Measurements from ENCODE around the gene NOP10. TPM values are rescaled to one million over a fixed set of nuclear protein-coding genes. Genes with fewer than 3 reads are reported as not detected.

NOP10 gene
- total RNA-seq, 1 experiment from 2014 or later = 208 TPM

GRCh38 chr15:34370643-34371042 is 27.7 kb upstream of the NOP10 start:
- H3K36me3 ChIP-seq (ENCODE audit: insufficient read depth, low read length, poor library complexity, severe bottlenecking) = no peaks in the 10 kb centered on the region
- TF ChIP-seq CTCF (conservative IDR thresholded peaks at IDR 0.05; ENCODE audit: low read depth, low read length) (no peak), EZH2 (IDR thresholded peaks at IDR 0.05; ENCODE audit: borderline replicate concordance, low read depth, low read length, poor library complexity, severe bottlenecking) (no peak)
- H3K27me3 ChIP-seq (replicated peaks; ENCODE audit: insufficient read depth, low read depth, low read length, poor library complexity) = no peaks in the 10 kb centered on the region
- H3K9me3 ChIP-seq (ENCODE audit: low read depth, low read length, poor library complexity, severe bottlenecking) = no peaks in the 10 kb centered on the region
- ChIA-PET POLR2A (ENCODE audit: low non-redundant PET) (no interaction called here), CTCF (no interaction called here)
- peaks cover 8% of the 10 kb centered on the region for H3K4me1 ChIP-seq (ENCODE audit: insufficient read depth, low read length, poor library complexity, severe bottlenecking)
- H3K4me3 ChIP-seq (ENCODE audit: low read depth, low read length, poor library complexity, severe bottlenecking) = no peak overlapping the region
- intact Hi-C loops (cut with micrococcal nuclease; ENCODE audit: unreplicated experiment) = no loop called here
- no TSS peak for BruUV-seq (replicated peaks)
- H3K27ac ChIP-seq (ENCODE audit: low read depth, low read length, poor library complexity, severe bottlenecking) = no peak overlapping the region
- no peak for DNase-seq (ENCODE audit: low spot score)

GRCh38 chr15:34370129-34370528 is 27.2 kb upstream of the NOP10 start:
- CTCF ChIA-PET = no interaction called here
- TF ChIP-seq CTCF (conservative IDR thresholded peaks at IDR 0.05; ENCODE audit: low read depth, low read length) (no peak), EZH2 (IDR thresholded peaks at IDR 0.05; ENCODE audit: borderline replicate concordance, low read depth, low read length, poor library complexity, severe bottlenecking) (no peak)
- POLR2A ChIA-PET (ENCODE audit: low non-redundant PET) = no interaction called here
- peaks cover 8% of the 10 kb centered on the region for H3K4me1 ChIP-seq (ENCODE audit: insufficient read depth, low read length, poor library complexity, severe bottlenecking)
- no peak overlapping the region for H3K27ac ChIP-seq (ENCODE audit: low read depth, low read length, poor library complexity, severe bottlenecking)
- no TSS peak for BruUV-seq (replicated peaks)
- H3K27me3 ChIP-seq (replicated peaks; ENCODE audit: insufficient read depth, low read depth, low read length, poor library complexity) = no peaks in the 10 kb centered on the region
- intact Hi-C loops (cut with micrococcal nuclease; ENCODE audit: unreplicated experiment) = no loop called here
- no peak for DNase-seq (ENCODE audit: low spot score)
- H3K36me3 ChIP-seq (ENCODE audit: insufficient read depth, low read length, poor library complexity, severe bottlenecking) = no peaks in the 10 kb centered on the region
- no peaks in the 10 kb centered on the region for H3K9me3 ChIP-seq (ENCODE audit: low read depth, low read length, poor library complexity, severe bottlenecking)
- no peak overlapping the region for H3K4me3 ChIP-seq (ENCODE audit: low read depth, low read length, poor library complexity, severe bottlenecking)

GRCh38 chr15:34367101-34368081 is 24.5 kb upstream of the NOP10 start, which contains the start of gene LPCAT4:
LPCAT4 (minus strand) TSS chr15:34367196; CDS start chr15:34367100, 96 bp downstream.
- no TSS peak for BruUV-seq (replicated peaks)
- POLR2A ChIA-PET (ENCODE audit: low non-redundant PET) = interaction anchor here (0.6 kb wide), 1 partner anchor 198 kb away, joined by 3 read pairs; no protein-coding TSS in a partner anchor
- Histone ChIP-seq H3K4me1 (ENCODE audit: insufficient read depth, low read length, poor library complexity, severe bottlenecking) (peaks cover 8% of the 10 kb centered on the region), H3K4me3 (ENCODE audit: low read depth, low read length, poor library complexity, severe bottlenecking) (peak within 1 kb of the TSS; percentile 82), H3K9me3 (ENCODE audit: low read depth, low read length, poor library complexity, severe bottlenecking) (no peaks in the 10 kb centered on the region), H3K27ac (ENCODE audit: low read depth, low read length, poor library complexity, severe bottlenecking) (peak within 1 kb of the TSS; percentile 96), H3K36me3 (ENCODE audit: insufficient read depth, low read length, poor library complexity, severe bottlenecking) (no peaks in the 10 kb centered on the region), H3K27me3 (replicated peaks; ENCODE audit: insufficient read depth, low read depth, low read length, poor library complexity) (no peaks in the 10 kb centered on the region)
- intact Hi-C loops (cut with micrococcal nuclease; ENCODE audit: unreplicated experiment) = loop anchor here (1.0 to 10.0 kb wide), 4 partner anchors 24 to 305 kb away; partner anchors contain the start of genes EMC7, NOP10, NUTM1 and PGBD4
- CTCF ChIA-PET = interaction anchor here (0.6 to 1.9 kb wide), 6 partner anchors 9 to 257 kb away, joined by 4 to 11 read pairs (median 5); partner anchors contain the start of genes NOP10, NUTM1 and SLC12A6
- DNase-seq (ENCODE audit: low spot score) = peak; percentile 92
- TF ChIP-seq EZH2 (IDR thresholded peaks at IDR 0.05; ENCODE audit: borderline replicate concordance, low read depth, low read length, poor library complexity, severe bottlenecking) (no peak), CTCF (conservative IDR thresholded peaks at IDR 0.05; ENCODE audit: low read depth, low read length) (peak; percentile 98)

Measured in A673 (cell line).